Heart left ventricle (tissue), 16 donors: ENCODE data around the gene CDK5RAP2. TPM values are rescaled to one million over a fixed set of nuclear protein-coding genes. Genes with fewer than 3 reads are reported as not detected.
"Not testable (repeated sequence)": the region's sequence is repeated elsewhere in the genome, so short reads cannot be mapped to it uniquely, and the experiment has no call there.

Experiments used
- ATAC-seq, 4 donors: fragments of 200-7000 bp; cut with Tn5 transposase; one replicate each; pipeline ENCODE4 v1.9.1; 2020 to 2022; ENCODE audit warnings: moderate library complexity in 4 of 4, mild to moderate bottlenecking in 3 of 4, moderate number of reproducible peaks in 1 of 4
- DNase-seq, 5 donors: peaks; one replicate each; pipeline ENCODE4 v3.0.0-alpha.2; 2020
- H3K27ac ChIP-seq, 12 donors: fragments of 200-600 bp; sonication (generic) in 4 of 12; one replicate each; pipeline versions ENCODE4 v1.5.0 to v1.8.0; 2016 to 2022; ENCODE audit warnings: mild to moderate bottlenecking in 2 of 12
- H3K27me3 ChIP-seq, 9 donors: fragments of 200-600 bp; sonication (generic) in 2 of 9; one replicate each; pipeline versions ENCODE4 v1.5.1 to v1.8.0; 2016 to 2022; ENCODE audit warnings: mild to moderate bottlenecking in 3 of 9
- H3K36me3 ChIP-seq, 9 donors: fragments of 200-600 bp; sonication (generic) in 2 of 9; one replicate each; pipeline versions ENCODE4 v1.5.0 to v1.8.0; 2018 to 2022; ENCODE audit warnings: mild to moderate bottlenecking in 2 of 9
- H3K4me1 ChIP-seq, 12 donors: fragments of 200-600 bp; sonication (generic) in 4 of 12; one replicate each; pipeline versions ENCODE4 v1.5.0 to v1.8.0; 2016 to 2022; ENCODE audit warnings: mild to moderate bottlenecking in 3 of 12
- H3K4me3 ChIP-seq, 12 donors: fragments of 200-600 bp; sonication (generic) in 4 of 12; one replicate each; pipeline versions ENCODE4 v1.5.0 to v1.8.0; 2017 to 2022; ENCODE audit warnings: mild to moderate bottlenecking in 9 of 12, moderate library complexity in 4 of 12
- H3K9me3 ChIP-seq, 12 donors: fragments of 200-600 bp; sonication (generic) in 4 of 12; one replicate each; pipeline versions ENCODE4 v1.5.0 to v1.8.0; 2016 to 2022; ENCODE audit warnings: mild to moderate bottlenecking in 1 of 12
- CTCF ChIP-seq, 12 donors: fragments of 200-600 bp; sonication (generic) in 4 of 12; IDR thresholded peaks; one replicate each; pipeline versions ENCODE4 v1.5.0 to v1.8.0; 2018 to 2022; ENCODE audit warnings: antibody characterized with exemption in 12 of 12, mild to moderate bottlenecking in 5 of 12
- POLR2A ChIP-seq, 2 donors: fragments of 450-650 bp; IDR thresholded peaks; one replicate each; pipeline ENCODE4 v1.6.1; 2017; ENCODE audit warnings: antibody characterized with exemption in 2 of 2, mild to moderate bottlenecking in 2 of 2, moderate library complexity in 2 of 2
- whole genome bisulfite sequencing, 4 donors: extraction: QIAGEN DNeasy Blood & Tissue Kit in 2 of 4; methylation state at CpG; one replicate each; pipeline versions ENCODE4 v1.1.5 to v1.1.7; 2013 to 2018; 5-methylcytosine and 5-hydroxymethylcytosine counted together
- intact Hi-C, 10 donors: fragments of 100-400 bp; cut with DNase I; formaldehyde crosslinking; loops; one replicate each; pipeline versions ENCODE4 v1.11.1 to v1.14.2; 2022
- long read RNA-seq, 3 donors: library from polyadenylated mRNA; unstranded; transcript quantifications; one replicate each; pipeline ENCODE4 v2.0.0, GENCODE V29; 2020 to 2021
- polyA plus RNA-seq, 2 donors: library from polyadenylated mRNA; stranded (reverse); fragments of 200-250 nt; gene quantifications; one replicate each; pipeline ENCODE4 v1.2.3, GENCODE V29; 2013
- total RNA-seq, 9 donors: library from RNA; depleted of rRNA in 2 of 9; stranded (reverse); fragments of >200 nt in 2 of 9; fragmentation: NEBNext Ultra II Directional in 3 of 9; extraction: Animal tissue kit (Norgen Biotek cat#: 25700) in 3 of 9; gene quantifications; one replicate each; pipeline versions ENCODE4 v1.1.0 to v1.2.4, GENCODE V29; 2016 to 2023
- donor health status: ischemic (EF 13 %, LVEDD 7.1; RV severe dilation, severe dysfunction).
- donor health status: healthy with polysubstance abuse.
- donor health status: DM: no; HTN: yes; CAD: no.
- donor health status: DM: no; HTN: no; CAD: no.
- donor health status: ischemic (EF 25% LVEDD 6.9; RV normal size, moderate dysfunction).
- donor health status: ischemic (EF 25% LVEDD 5.7; RV mildly dilated, moderate dysfunction).
- donor health status: healthy.
- donor health status: DM: yes; HTN: yes; CAD: no.
- donor health status: ischemic (EF 35%, LVEDD 5.7; RV mildly dilated, moderate dysfunction).
- donor health status: nonischemic (EF 11% LVEDD 7.7; RV severe dilation, severe dysfunction).
- donor health status: DM: yes; HTN: yes; CAD: no.
- donor health status: PGD.
- donor health status: ischemic (EF 29% LVEDD 5.4; RV normal size, mild dysfunction).
- donor health status: nonischemic (EF 23%, LVEDD 6.1; RV moderate dilation, normal function).

Gene CDK5RAP2
- total RNA-seq (100 to 1,000 TPM in 1 of 9 donors, 10 to 100 TPM in 8; 43.0 to 114 (median 57.9) TPM), polyA plus RNA-seq (10 to 100 TPM; 26.1 to 39.2 TPM)
- long read RNA-seq, donor 1, full-length matches to known transcripts = 5 of 66 reads
- long read RNA-seq, donor 1, partial matches to known transcripts = 37 of 66 reads
- long read RNA-seq, donor 1, other reads (novel, unspliced or antisense) = 24 of 66 reads
- long read RNA-seq, donor 2, partial matches to known transcripts = 41 of 100 reads
- long read RNA-seq, donor 2, other reads (novel, unspliced or antisense) = 58 of 100 reads
- long read RNA-seq, donor 3, full-length matches to known transcripts = 4 of 44 reads
- long read RNA-seq, donor 3, partial matches to known transcripts = 24 of 44 reads
- long read RNA-seq, donor 3, other reads (novel, unspliced or antisense) = 16 of 44 reads

- H3K4me3 ChIP-seq = peak within 1 kb of the TSS; percentile 80 to 99 (median 94)
- DNase-seq (peak; percentile 96 to 97 (median 96)), ATAC-seq (peak; percentile 98 to 100 (median 98))
- peaks cover 0 to 33% (median 13%) of the 10 kb centered on the region in 12 donors for H3K4me1 ChIP-seq
- no peak for TF ChIP-seq CTCF (IDR thresholded peaks at IDR 0.05)
- TF ChIP-seq POLR2A (IDR thresholded peaks at IDR 0.05) = peak in 1 of 2 donors; percentile 51
- peaks cover 0 to 8% (median 0%) of the 10 kb centered on the region in 9 donors for H3K36me3 ChIP-seq
- no peaks in the 10 kb centered on the region for H3K9me3 ChIP-seq
- WGBS, 4 donors = 12 to 22% (median 15%) methylated on average over 17 to 33 of the region's 33 CpGs
- no peaks in the 10 kb centered on the region for H3K27me3 ChIP-seq
- H3K27ac ChIP-seq = peak within 1 kb of the TSS; percentile 41 to 86 (median 65)
- intact Hi-C loops = no loop called here
Observed at GRCh38 chr9:120580051-120580896, at the start of gene CDK5RAP2. Gene CDK5RAP2 (minus strand): TSS chr9:120580167. CDS start chr9:120579978, 189 bp downstream.

- DNase-seq, H3K4me3 ChIP-seq, H3K9me3 ChIP-seq, H3K27me3 ChIP-seq, H3K27ac ChIP-seq, ATAC-seq, H3K36me3 ChIP-seq: not testable (repeated sequence)
- 96 to 98% (median 97%) methylated on average over 3 of the region's 3 CpGs for WGBS, 4 donors
- peaks cover 0 to 14% (median 0%) of the 10 kb centered on the region in 12 donors for H3K4me1 ChIP-seq
- intact Hi-C loops = loop anchor here in 4 of 10 donors (10.0 kb wide), 1 partner anchor 86 kb away; the partner anchor contains the start of gene MEGF9 (in 4 of the 4)
Observed at GRCh38 chr9:120628925-120629497, 49.0 kb upstream of the CDK5RAP2 start.

GRCh38 chr9:120628207-120628924 lies 48.4 kb upstream of the CDK5RAP2 start:
- Histone ChIP-seq H3K4me1 (peaks cover 0 to 14% (median 0%) of the 10 kb centered on the region in 12 donors), H3K36me3 (no peaks in the 10 kb centered on the region), H3K4me3 (no peak overlapping the region), H3K27ac (no peak overlapping the region), H3K27me3 (no peaks in the 10 kb centered on the region), H3K9me3 (no peaks in the 10 kb centered on the region)
- WGBS, 4 donors = 72 to 84% (median 76%) methylated on average over 4 of the region's 4 CpGs
- intact Hi-C loops = loop anchor here in 4 of 10 donors (10.0 kb wide), 1 partner anchor 86 kb away; the partner anchor contains the start of gene MEGF9 (in 4 of the 4)
- TF ChIP-seq POLR2A (IDR thresholded peaks at IDR 0.05) (no peak), CTCF (IDR thresholded peaks at IDR 0.05) (no peak)
- DNase-seq = no peak
- no peak for ATAC-seq

GRCh38 chr9:120627073-120627472 lies 47.1 kb upstream of the CDK5RAP2 start:
- Histone ChIP-seq H3K27me3 (no peaks in the 10 kb centered on the region), H3K4me3 (no peak overlapping the region), H3K4me1 (peaks cover 0 to 14% (median 0%) of the 10 kb centered on the region in 12 donors), H3K27ac (no peak overlapping the region), H3K36me3 (peaks cover 0 to 1% (median 0%) of the 10 kb centered on the region in 9 donors), H3K9me3 (no peaks in the 10 kb centered on the region)
- no peak for TF ChIP-seq CTCF (IDR thresholded peaks at IDR 0.05)
- TF ChIP-seq POLR2A (IDR thresholded peaks at IDR 0.05) = no peak
- DNase-seq (no peak), ATAC-seq (no peak)
- intact Hi-C loops = loop anchor here in 4 of 10 donors (10.0 kb wide), 1 partner anchor 88 kb away; the partner anchor contains the start of gene MEGF9 (in 4 of the 4)
- 65 to 75% (median 69%) methylated on average over 2 of the region's 2 CpGs for WGBS, 4 donors
